DND-41 (cell line): ENCODE results near the gene RPS26.

ENCODE experiments used
- EZH2 ChIP-seq: IDR thresholded peaks from 3 replicates; pipeline ENCODE4 v1.6.1; 2012; ENCODE audit warnings: borderline replicate concordance, low read depth, mild to moderate bottlenecking, moderate library complexity, low read length, inconsistent platforms; ENCODE audit not compliant: severe bottlenecking
- TF ChIP-seq, protein P1 (sequence below): IDR thresholded peaks from 2 replicates; pipeline ENCODE4 v1.5.1; 2012; ENCODE audit warnings: borderline replicate concordance, low read length, moderate library complexity, mild to moderate bottlenecking; ENCODE audit not compliant: poor library complexity, severe bottlenecking; ENCODE audit errors: extremely low read depth

GRCh38 chr12:56086608-56087007 is 44.9 kb downstream of the RPS26 start:
- TF ChIP-seq, protein P1, sequence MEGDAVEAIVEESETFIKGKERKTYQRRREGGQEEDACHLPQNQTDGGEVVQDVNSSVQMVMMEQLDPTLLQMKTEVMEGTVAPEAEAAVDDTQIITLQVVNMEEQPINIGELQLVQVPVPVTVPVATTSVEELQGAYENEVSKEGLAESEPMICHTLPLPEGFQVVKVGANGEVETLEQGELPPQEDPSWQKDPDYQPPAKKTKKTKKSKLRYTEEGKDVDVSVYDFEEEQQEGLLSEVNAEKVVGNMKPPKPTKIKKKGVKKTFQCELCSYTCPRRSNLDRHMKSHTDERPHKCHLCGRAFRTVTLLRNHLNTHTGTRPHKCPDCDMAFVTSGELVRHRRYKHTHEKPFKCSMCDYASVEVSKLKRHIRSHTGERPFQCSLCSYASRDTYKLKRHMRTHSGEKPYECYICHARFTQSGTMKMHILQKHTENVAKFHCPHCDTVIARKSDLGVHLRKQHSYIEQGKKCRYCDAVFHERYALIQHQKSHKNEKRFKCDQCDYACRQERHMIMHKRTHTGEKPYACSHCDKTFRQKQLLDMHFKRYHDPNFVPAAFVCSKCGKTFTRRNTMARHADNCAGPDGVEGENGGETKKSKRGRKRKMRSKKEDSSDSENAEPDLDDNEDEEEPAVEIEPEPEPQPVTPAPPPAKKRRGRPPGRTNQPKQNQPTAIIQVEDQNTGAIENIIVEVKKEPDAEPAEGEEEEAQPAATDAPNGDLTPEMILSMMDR = no peak
- TF ChIP-seq EZH2 = no peak
